H9 (cell line): ENCODE measurements around the gene TIMM22. TPM values are rescaled to one million over a fixed set of nuclear protein-coding genes. Genes with fewer than 3 reads are reported as not detected.

Experiments
- DNase-seq: peaks from one replicate; pipeline ENCODE4 v3.0.0-alpha.2; 2017
- H2AFZ ChIP-seq: one replicate; pipeline ENCODE4 v1.6.1; 2013; ENCODE audit warnings: mild to moderate bottlenecking, low read length, control low read depth, moderate library complexity
- H2AK5ac ChIP-seq: 2 replicates; pipeline ENCODE4 v1.6.1; 2013; ENCODE audit warnings: low read length, control low read depth, mixed read lengths; ENCODE audit not compliant: insufficient read length
- H2BK120ac ChIP-seq: one replicate; pipeline ENCODE4 v1.6.1; 2013; ENCODE audit warnings: low read depth, mild to moderate bottlenecking, low read length, control low read depth, inconsistent platforms; ENCODE audit not compliant: poor library complexity, severe bottlenecking
- H2BK12ac ChIP-seq: 2 replicates; pipeline ENCODE4 v1.6.1; 2013; ENCODE audit warnings: low read length, control low read depth, mixed read lengths, low read depth; ENCODE audit not compliant: insufficient read length
- H2BK15ac ChIP-seq: 2 replicates; pipeline ENCODE4 v1.6.1; 2013; ENCODE audit warnings: low read depth, low read length, control low read depth
- H2BK20ac ChIP-seq: one replicate; pipeline ENCODE4 v1.6.1; 2013; ENCODE audit warnings: low read depth, mild to moderate bottlenecking, low read length, control low read depth, inconsistent platforms; ENCODE audit not compliant: poor library complexity, severe bottlenecking
- H2BK5ac ChIP-seq: 2 replicates; pipeline ENCODE4 v1.6.1; 2013; ENCODE audit warnings: low read length, control low read depth, mixed read lengths; ENCODE audit not compliant: insufficient read length
- H3K14ac ChIP-seq: 2 replicates; pipeline ENCODE4 v1.6.1; 2013; ENCODE audit warnings: low read length, control low read depth; ENCODE audit not compliant: insufficient read depth
- H3K18ac ChIP-seq: 2 replicates; pipeline ENCODE4 v1.6.1; 2013; ENCODE audit warnings: low read depth, mild to moderate bottlenecking, mixed read lengths, low read length, control low read depth; ENCODE audit not compliant: insufficient read length
- H3K23ac ChIP-seq: 2 replicates; pipeline ENCODE4 v1.6.1; 2013; ENCODE audit warnings: low read length, control low read depth, mixed read lengths, low read depth; ENCODE audit not compliant: insufficient read length
- H3K23me2 ChIP-seq: 2 replicates; pipeline ENCODE4 v1.6.1; 2013; ENCODE audit warnings: low read depth, mild to moderate bottlenecking, mixed read lengths, low read length, control low read depth; ENCODE audit not compliant: insufficient read length, poor library complexity, severe bottlenecking
- H3K27ac ChIP-seq: 2 replicates; pipeline ENCODE4 v1.5.1; 2013; ENCODE audit warnings: low read length, control low read depth, mixed read lengths, low read depth; ENCODE audit not compliant: insufficient read length
- H3K27me3 ChIP-seq: 2 replicates; pipeline ENCODE4 v1.6.1; 2013; ENCODE audit warnings: low read length, control low read depth, inconsistent platforms; ENCODE audit not compliant: insufficient read depth
- H3K4ac ChIP-seq: 2 replicates; pipeline ENCODE4 v1.6.1; 2013; ENCODE audit warnings: low read depth, mild to moderate bottlenecking, control low read depth, inconsistent platforms, low read length, moderate library complexity
- H3K4me1 ChIP-seq: 2 replicates; pipeline ENCODE4 v1.6.1; 2013; ENCODE audit warnings: low read length, control low read depth, inconsistent platforms; ENCODE audit not compliant: insufficient read depth
- H3K4me2 ChIP-seq: 2 replicates; pipeline ENCODE4 v1.6.1; 2013; ENCODE audit warnings: low read length, control low read depth, mixed read lengths; ENCODE audit not compliant: insufficient read length, insufficient read depth
- H3K56ac ChIP-seq: 2 replicates; pipeline ENCODE4 v1.6.1; 2013; ENCODE audit warnings: low read depth, mild to moderate bottlenecking, mixed read lengths, low read length, control low read depth; ENCODE audit not compliant: insufficient read length
- H3K79me1 ChIP-seq: 2 replicates; pipeline ENCODE4 v1.6.1; 2013; ENCODE audit warnings: low read depth, mild to moderate bottlenecking, moderate library complexity, low read length, control low read depth, inconsistent platforms; ENCODE audit not compliant: insufficient read depth, poor library complexity, severe bottlenecking
- H3K79me2 ChIP-seq: 2 replicates; pipeline ENCODE4 v1.6.1; 2013; ENCODE audit warnings: low read length, control low read depth, inconsistent platforms; ENCODE audit not compliant: insufficient read depth
- H3K9ac ChIP-seq: 2 replicates; pipeline ENCODE4 v1.6.1; 2013; ENCODE audit warnings: low read length, control low read depth, mixed read lengths; ENCODE audit not compliant: insufficient read length; ENCODE audit errors: extremely low read depth
- H3K9me3 ChIP-seq: one replicate; pipeline ENCODE4 v1.6.1; 2013; ENCODE audit warnings: low read depth, low read length, inconsistent platforms; ENCODE audit not compliant: control insufficient read depth
- H3T11ph ChIP-seq: one replicate; pipeline ENCODE4 v1.6.1; 2013; ENCODE audit warnings: mild to moderate bottlenecking, low read length, control low read depth, inconsistent platforms
- H4K20me1 ChIP-seq: one replicate; pipeline ENCODE4 v1.6.1; 2013; ENCODE audit not compliant: control insufficient read depth, insufficient read length, insufficient read depth
- H4K5ac ChIP-seq: 2 replicates; pipeline ENCODE4 v1.6.1; 2013; ENCODE audit warnings: low read depth, mild to moderate bottlenecking, mixed read lengths, low read length, control low read depth; ENCODE audit not compliant: insufficient read length
- H4K8ac ChIP-seq: replicated peaks from 2 replicates; pipeline ENCODE4 v1.6.1; 2013; ENCODE audit warnings: low read length, control low read depth, mixed read lengths, low read depth; ENCODE audit not compliant: insufficient read length
- H4K91ac ChIP-seq: 2 replicates; pipeline ENCODE4 v1.6.1; 2013; ENCODE audit warnings: low read depth, mild to moderate bottlenecking, moderate library complexity, mixed read lengths, low read length, control low read depth; ENCODE audit not compliant: insufficient read length
- H3K27ac Mint-ChIP-seq, 3 experiments: 2 replicates in 2 of 3; 3 replicates in 1 of 3; pipeline ENCODE4 v1.8.0; 2020 to 2021; ENCODE audit warnings: mixed read lengths in 3 of 3, mild to moderate bottlenecking in 1 of 3, moderate library complexity in 1 of 3
- H3K27me3 Mint-ChIP-seq: 2 replicates; pipeline ENCODE4 v1.8.0; 2021; ENCODE audit warnings: low read depth, mild to moderate bottlenecking, moderate library complexity, mixed read lengths
- H3K36me3 Mint-ChIP-seq, 3 experiments: 2 replicates in 2 of 3; 3 replicates in 1 of 3; pipeline ENCODE4 v1.8.0; 2020 to 2021; ENCODE audit warnings: low read depth in 3 of 3, mixed read lengths in 3 of 3; ENCODE audit not compliant: insufficient read depth in 1 of 3
- H3K4me1 Mint-ChIP-seq, 2 experiments: 2 replicates each; pipeline ENCODE4 v1.8.0; 2020; ENCODE audit warnings: mixed read lengths in 2 of 2
- H3K4me3 Mint-ChIP-seq, 2 experiments: 2 replicates in 1 of 2; 3 replicates in 1 of 2; pipeline ENCODE4 v1.8.0; 2020 to 2021; ENCODE audit warnings: mild to moderate bottlenecking in 2 of 2, mixed read lengths in 2 of 2, moderate library complexity in 1 of 2
- H3K9me3 Mint-ChIP-seq, 2 experiments: 2 replicates in 1 of 2; 3 replicates in 1 of 2; pipeline ENCODE4 v1.8.0; 2020; ENCODE audit warnings: mild to moderate bottlenecking in 2 of 2, mixed read lengths in 2 of 2, moderate library complexity in 1 of 2
- WGBS: extraction: QIAGEN DNeasy Blood & Tissue Kit; methylation state at CpG from one replicate; pipeline ENCODE4 v1.1.7; 2013; ENCODE audit warnings: missing lambda C conversion rate, low lambda C conversion rate, mixed read lengths; ENCODE audit not compliant: insufficient read length; ENCODE audit errors: extremely low coverage; 5-methylcytosine and 5-hydroxymethylcytosine counted together
- total RNA-seq: library from RNA; stranded (reverse); gene quantifications from 2 replicates; pipeline ENCODE4 v1.2.1, GENCODE V29; 2021
- TF ChIP-seq, protein P1 (sequence below): fragments of 200-600 bp; sonication (generic); conservative IDR thresholded peaks from 3 replicates; pipeline ENCODE4 v1.8.0; 2021; ENCODE audit warnings: antibody characterized with exemption, mild to moderate bottlenecking

TIMM22 gene
- total RNA-seq, 1 experiment from 2014 or later: 23.0 TPM

DNA sequence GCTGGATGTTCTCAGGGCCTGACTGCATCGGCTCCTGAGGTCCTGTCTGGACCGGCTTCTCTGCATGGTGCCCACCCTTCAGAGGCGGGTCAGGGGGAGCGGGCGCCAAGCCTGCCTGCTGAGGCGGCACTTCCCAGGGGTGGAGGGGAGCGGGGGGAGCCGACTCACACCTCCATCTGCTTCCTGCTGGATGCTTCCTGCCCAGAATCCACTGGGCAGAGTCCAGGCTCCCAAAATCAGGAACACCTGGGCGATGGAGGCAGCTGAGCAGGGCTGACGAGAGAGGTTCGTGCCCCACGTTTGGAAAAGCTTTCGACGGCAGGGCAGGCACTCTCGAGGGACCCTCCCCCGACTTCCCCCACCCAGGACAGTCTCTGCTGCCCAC, 42.2 kb downstream of the TIMM22 start:
- H3K23ac ChIP-seq: no peak overlapping the region
- no peak overlapping the region for H2BK5ac ChIP-seq
- Mint-ChIP-seq H3K9me3 (no peaks in the 10 kb centered on the region), H3K27ac (peak overlapping the region in 1 of 3 experiments; percentile 82; a peak in 2 of 7 replicates), H3K27me3 (no peaks in the 10 kb centered on the region; the same call in none of the 2 replicates), H3K36me3 (peaks cover 2 to 12% (median 3%) of the 10 kb centered on the region in 3 experiments; a peak in 6 of 7 replicates), H3K4me3 (no peak overlapping the region), H3K4me1 (peaks cover 6 to 27% of the 10 kb centered on the region in 2 experiments; a peak in 3 of 4 replicates)
- no peaks in the 10 kb centered on the region for H4K20me1 ChIP-seq
- H3K27ac ChIP-seq: no peak overlapping the region
- no peak overlapping the region for H3K4me2 ChIP-seq
- H4K8ac ChIP-seq: no peak overlapping the region
- no peak overlapping the region for H4K91ac ChIP-seq
- H3K27me3 ChIP-seq: no peaks in the 10 kb centered on the region
- no peak overlapping the region for H4K5ac ChIP-seq
- H2AK5ac ChIP-seq: no peak overlapping the region
- no peaks in the 10 kb centered on the region for H3K9me3 ChIP-seq
- no peak overlapping the region for H3K14ac ChIP-seq
- no peaks in the 10 kb centered on the region for H3K79me1 ChIP-seq
- TF ChIP-seq, protein P1, sequence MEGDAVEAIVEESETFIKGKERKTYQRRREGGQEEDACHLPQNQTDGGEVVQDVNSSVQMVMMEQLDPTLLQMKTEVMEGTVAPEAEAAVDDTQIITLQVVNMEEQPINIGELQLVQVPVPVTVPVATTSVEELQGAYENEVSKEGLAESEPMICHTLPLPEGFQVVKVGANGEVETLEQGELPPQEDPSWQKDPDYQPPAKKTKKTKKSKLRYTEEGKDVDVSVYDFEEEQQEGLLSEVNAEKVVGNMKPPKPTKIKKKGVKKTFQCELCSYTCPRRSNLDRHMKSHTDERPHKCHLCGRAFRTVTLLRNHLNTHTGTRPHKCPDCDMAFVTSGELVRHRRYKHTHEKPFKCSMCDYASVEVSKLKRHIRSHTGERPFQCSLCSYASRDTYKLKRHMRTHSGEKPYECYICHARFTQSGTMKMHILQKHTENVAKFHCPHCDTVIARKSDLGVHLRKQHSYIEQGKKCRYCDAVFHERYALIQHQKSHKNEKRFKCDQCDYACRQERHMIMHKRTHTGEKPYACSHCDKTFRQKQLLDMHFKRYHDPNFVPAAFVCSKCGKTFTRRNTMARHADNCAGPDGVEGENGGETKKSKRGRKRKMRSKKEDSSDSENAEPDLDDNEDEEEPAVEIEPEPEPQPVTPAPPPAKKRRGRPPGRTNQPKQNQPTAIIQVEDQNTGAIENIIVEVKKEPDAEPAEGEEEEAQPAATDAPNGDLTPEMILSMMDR: no peak
- no peak for DNase-seq
- no peak overlapping the region for H2BK15ac ChIP-seq
- H3K23me2 ChIP-seq: no peaks in the 10 kb centered on the region
- no peaks in the 10 kb centered on the region for H3K79me2 ChIP-seq
- H3K56ac ChIP-seq: no peak overlapping the region
- no peak overlapping the region for H2AFZ ChIP-seq
- H3K4ac ChIP-seq: no peak overlapping the region
- H2BK20ac ChIP-seq: no peak overlapping the region
- H2BK120ac ChIP-seq: no peak overlapping the region
- H3K9ac ChIP-seq: no peak overlapping the region
- H3K4me1 ChIP-seq: no peaks in the 10 kb centered on the region; the same call in 1 of the 2 replicates
- no peak overlapping the region for H3K18ac ChIP-seq
- H2BK12ac ChIP-seq: no peak overlapping the region
- H3T11ph ChIP-seq: no peak overlapping the region
- WGBS: no CpG with 5 or more reads among the region's 16 CpGs
